AG20443 (cell line): ENCODE results near the gene ZBTB16.

Experiments
- DNase-seq: peaks from one replicate; pipeline ENCODE4 v3.0.0; 2012; ENCODE audit warnings: low spot score, mixed read lengths

The ZBTB16 gene

DNA sequence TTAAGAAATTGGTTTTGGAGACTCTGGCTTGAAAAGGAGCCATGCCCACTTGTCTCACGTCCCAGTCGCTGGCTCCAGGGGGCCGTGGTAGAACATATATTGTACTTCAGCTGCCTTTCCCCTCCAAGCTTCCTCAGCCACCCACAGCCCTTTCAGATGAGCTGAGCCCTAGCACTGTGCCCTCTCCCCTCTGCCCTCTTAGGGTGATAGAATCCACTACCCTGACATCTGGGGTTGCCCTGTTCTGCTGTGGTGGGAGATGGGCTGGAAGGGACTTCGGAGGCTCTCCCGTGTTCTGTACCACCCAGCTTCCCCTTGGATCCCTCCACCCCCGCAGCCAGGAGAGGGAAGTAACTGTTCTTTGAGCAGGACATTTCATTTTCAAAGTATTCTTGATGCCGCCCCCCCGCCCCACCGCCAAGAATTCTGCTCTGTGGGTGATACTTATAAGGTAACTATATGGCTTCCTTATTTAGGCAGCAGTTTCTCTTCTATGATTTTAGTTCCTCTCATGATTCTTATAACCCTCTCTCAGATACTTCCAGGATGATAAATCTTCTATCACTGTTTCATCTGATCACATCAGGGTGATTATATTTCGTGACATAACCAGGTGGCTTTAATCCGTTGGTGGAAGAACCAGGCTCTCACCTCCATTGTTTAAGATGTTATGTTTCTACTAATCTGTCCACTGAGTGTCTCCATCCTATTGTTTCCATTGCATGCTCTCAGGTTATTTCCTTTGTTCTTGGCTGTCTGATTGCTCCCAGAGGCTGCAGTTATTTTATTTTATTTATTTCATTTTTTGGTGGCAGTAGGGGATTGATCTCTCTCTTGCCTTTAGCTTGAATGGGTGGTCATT lies 24.1 kb downstream of the ZBTB16 start:
- DNase-seq: no peak

DNA sequence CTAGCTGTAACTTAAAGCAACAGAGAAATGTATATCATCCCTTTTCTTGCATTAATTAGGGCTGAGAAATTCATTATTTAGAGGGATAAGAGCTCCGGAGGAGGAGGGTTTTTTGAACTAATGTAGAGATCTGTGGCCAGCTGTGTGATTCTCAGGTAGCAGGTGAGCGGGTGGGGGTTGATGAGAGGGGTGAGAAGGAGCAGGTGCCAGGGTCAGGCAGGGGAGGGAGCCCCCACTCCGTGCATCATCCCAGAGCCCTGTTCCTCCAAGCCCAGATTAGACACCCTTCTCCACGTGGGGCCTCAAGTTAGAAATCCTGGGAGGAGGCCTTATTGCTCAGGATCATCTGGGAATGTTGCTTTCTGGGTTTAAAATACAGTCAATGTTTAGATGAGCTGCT lies 24.9 kb downstream of the ZBTB16 start:
- no peak for DNase-seq

DNA sequence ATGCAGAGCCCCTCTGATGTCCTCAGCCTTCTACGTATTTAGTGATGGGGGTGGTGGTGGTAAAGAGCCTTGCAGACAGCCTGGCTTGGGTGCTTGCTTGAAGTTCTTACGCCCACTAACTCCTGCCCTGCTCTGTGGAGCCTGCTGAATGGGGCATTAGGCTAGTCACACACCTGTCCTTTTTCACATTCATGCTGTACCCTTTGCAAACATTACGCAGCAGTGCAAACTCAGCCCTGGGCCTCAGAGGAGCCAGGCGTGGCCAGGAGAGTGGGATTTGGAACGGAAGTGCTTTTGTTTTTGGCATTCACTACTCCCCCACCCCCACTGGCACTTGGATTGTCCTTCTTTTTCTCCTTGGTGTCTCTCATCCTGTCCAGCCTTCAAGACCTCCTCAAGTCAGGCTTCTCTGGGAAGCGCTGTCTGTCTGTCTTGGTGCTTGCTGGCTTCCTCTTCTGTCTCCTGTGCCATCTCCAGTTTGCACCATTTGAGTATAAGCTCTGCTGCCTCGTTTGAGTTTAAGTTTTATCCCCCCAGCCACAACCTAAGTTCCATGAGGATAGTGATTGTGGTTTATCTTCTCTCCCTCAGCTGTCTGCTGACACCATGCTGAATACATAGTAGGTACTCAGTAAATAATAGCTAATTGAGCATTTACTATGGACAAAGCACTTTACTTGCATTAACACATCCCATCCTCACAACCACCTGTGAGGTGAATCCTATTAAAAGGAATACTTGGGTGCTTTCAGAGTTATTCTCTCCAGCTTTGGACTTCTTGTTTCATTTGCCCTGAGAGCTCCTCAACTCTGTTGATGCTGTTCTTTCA lies 26.7 kb downstream of the ZBTB16 start:
- no peak for DNase-seq

DNA sequence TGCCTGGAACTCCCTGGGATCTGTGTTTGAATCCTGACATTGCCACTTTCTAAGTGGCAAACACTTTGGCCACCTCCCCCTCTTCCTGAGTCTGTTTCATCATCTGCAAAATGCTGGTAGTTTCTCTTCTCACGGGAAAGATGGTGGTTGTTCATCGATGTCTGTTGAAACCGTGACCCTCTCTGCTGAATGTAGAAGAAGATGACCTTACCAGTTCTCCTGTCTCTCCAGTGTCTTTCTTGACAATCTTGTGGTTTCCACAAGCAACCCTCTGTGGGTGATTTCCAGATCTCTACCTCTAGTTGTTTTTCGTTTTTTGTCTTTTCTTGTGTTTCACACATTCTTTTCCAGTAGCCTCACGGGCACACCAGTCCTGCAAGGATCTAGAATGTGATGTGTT lies 27.5 kb downstream of the ZBTB16 start:
- DNase-seq: no peak

DNA sequence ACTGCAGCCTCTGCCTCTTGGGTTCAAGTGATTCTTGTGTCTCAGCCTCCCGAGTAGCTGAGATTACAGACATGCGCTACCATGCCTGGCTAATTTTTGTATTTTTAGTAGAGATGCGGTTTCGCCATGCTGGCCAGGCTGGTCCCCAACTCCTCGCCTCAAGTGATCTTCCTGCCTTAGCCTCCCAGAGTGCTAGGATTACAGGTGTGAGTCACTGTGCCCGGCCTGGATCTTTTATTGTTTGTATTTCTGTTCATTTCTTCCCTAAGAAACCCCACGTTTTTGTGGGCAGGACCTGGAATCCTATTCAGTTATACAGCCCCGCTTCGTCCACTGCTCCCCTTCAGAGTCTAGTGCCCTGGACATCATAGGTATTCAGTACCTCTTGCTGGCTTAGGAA lies 28.7 kb downstream of the ZBTB16 start:
- DNase-seq: no peak

DNA sequence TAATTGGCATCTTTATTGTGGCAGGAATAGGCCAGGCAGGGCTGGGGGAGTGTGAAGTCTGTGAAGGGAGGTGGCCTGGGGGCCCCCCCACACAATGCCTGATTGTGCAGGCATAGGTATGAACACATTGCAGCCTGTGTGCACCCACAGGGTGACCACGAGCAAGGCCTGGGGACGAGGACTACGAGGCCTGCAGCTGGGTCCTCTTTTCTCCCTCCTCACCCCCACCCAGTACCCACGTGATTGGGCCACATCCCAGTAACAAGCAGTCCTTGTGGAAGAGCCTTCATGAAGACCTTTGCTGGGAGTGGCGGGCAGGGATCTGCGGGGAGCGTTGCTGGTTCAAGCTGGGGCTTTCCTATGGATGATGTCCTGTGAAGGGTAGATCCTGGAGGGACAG lies 29.3 kb downstream of the ZBTB16 start:
- no peak for DNase-seq

DNA sequence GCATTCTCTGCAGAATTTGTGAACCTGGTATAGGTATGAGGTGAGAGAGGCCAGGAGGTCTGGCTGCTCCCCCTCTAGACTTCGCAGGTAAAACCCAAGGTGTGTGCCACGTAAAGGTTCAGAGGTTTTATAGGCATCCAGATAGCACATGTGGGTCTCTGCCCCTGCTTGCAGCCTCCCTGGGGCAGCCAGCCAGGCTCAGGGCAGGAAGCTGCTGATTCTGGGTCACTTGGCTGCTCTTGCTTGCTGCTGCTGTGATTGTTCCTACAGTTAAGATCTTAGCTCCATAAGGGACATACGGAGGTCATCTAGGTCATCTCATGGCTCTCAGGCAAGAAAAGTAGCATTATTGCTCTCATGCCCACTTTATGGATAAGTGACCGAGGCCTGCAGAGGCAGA lies 30.2 kb downstream of the ZBTB16 start:
- no peak for DNase-seq

DNA sequence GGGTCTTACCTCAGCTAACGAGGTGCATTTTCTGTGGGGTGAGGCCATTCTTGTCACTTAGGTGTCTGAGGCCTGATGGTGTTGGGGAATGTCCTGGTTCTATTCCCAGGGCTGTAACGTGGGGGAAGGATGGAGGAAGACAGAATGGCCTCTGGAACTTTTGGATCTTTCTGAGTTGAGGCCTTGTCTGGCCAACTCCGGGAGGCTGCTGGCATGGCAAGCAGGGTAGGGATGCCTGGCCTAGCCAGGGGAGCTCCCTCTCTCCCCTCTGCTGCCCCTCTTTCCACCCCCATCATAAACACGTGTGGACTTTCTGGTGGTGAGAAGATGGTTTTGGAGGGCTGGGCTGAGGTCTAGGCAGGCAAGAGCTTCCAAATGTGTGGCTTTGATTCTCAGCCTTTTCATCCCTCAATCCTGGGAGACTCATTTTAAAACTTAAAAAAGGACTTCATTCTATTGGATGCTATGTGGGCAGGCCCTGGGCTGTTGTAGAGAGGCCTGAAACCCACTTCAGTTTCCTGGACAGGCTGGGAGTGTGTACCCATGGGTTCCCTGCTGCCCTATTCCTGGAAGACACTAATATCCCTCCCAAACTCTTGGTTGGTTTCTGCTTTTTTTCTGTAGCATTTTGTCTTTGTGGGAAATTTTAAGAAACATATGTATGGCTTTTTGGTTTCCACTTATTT lies 30.9 kb downstream of the ZBTB16 start:
- DNase-seq: no peak

DNA sequence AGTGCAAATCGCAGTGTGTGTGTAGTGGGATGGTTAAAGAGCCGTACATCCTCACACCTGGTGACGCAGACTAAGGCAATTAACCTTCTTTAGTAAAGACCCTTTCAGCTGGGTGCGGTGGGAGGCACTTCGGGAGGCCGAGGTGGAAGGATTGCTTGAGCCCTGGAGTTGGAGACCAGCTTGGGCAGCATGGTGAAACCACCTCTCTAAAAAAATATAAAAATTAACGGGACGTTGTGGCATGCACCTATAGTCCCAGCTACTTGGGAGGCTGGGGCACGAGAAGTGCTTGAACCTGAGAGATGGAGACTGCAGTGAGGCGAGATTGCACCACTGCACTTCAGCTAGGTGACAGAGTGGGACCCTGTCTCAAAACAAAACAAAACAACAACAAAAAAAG lies 31.5 kb downstream of the ZBTB16 start:
- DNase-seq: no peak

DNA sequence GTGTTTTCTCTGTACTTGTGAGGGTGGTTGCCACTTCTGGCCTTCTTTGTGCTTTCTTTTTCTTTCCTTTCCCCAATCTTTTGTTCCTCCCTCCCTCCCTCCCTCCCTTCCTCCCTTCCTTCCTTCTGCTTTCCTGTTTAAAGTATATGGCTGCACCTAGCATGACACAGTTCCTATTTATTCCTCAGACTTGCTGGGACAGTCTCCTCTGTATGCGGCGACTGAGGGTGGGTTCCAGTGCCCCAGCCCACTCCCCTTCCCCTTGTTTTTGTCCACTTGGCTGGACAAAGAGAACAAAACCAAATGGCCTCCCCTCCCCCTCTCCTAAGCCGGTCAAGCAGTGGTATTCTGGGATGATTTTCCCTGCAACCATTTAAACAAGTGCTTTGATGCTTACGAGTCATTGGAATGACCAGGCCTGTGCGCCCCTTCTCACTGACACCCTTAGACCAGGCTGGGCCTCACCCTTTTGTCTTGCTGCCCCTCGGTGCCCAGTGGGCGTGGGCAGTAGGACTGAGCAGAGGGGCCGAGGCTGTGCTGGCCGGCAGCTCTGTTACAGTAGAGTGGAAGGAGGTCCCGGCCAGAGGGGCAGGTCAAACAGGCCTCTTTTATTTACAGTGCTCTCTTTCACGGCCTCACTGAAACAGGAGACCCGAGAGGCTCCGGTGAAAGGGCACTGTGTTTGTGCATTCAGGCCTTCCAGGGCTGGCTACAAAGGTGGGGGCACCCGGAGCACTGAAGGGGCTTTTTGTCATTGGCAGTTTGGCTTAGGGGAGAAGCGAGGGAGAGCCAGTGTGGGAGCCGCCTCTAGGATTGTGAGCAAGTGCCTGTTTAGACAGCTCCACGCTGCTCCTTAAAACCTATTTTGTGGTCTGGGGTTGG lies 32.2 kb downstream of the ZBTB16 start:
- DNase-seq: no peak

DNA sequence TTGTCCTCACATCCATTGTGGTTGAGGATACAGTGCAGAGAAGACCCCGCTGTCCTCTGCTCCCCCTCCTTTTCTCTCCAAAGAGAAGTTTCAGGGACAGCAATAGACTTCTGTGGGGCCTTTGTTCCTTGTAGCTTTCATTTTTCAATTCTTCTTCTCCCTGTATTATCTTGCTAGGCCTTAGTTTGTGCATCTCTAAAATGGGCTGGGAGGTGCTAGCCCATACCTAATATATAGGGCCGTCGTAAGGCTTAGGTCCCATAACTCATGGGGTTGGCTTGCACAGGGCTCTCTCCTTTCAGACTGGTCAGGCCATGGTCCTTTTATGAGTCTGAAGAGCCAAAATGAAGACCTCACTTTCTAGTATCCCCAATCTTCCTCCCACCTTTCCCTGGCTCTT lies 33.0 kb downstream of the ZBTB16 start:
- no peak for DNase-seq

DNA sequence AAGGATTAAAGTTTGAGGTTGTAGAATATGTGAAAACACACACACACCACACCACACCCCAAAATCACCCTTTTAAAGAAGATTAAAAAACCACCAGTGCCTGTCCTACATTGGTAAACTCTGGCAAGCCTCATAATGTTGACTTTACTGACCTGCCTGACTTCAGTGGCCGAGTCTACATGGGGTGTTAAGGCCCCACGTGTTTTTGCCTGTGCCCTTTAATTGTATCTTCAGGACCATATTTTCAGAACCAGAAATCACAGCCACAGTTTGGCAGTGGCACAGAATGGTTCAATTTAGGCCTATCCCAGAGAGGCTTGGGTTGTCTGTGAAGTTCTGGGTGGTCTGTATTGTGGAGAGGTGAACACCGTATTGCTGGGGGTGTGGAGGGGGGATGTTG lies 33.4 kb downstream of the ZBTB16 start:
- DNase-seq: no peak

DNA sequence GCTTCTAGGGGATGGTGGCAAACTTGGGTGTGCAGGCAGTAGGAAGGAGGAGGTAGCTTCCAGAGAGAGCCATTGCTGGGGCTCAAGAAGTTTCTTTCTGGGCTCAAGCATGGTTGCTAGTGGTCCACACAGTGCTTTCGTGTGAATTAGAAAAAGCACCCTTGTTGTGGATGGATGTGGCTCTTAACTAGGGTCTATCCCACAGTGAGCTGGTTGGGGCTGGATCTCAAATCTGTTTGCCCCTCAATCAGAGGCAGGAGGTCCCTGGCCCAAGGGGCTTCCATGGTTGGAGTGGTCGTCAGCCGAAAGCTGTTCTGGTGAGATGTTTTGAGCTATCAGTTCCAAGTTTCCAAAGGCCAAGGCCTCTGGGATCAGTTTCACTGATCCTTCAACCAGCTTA lies 35.0 kb downstream of the ZBTB16 start:
- DNase-seq: no peak

DNA sequence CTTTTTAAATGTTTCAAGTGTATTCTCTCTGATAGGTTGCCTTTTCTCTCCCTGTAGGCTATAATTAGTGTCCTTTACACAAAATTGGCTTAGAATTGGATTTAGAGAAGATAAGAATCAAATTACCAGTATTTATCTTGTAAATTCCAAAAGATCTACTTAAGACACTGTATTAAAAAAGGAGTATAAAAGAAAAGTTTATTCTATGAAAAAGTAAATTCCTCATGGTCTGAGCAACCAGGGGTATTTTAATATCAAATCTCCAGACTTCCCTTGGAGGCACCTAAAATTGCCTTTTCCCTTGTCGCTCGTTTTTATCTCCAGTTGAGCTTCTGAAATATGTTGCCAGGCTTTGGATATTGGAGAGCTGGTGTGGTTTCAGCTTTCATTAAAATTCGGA lies 36.4 kb downstream of the ZBTB16 start:
- no peak for DNase-seq

DNA sequence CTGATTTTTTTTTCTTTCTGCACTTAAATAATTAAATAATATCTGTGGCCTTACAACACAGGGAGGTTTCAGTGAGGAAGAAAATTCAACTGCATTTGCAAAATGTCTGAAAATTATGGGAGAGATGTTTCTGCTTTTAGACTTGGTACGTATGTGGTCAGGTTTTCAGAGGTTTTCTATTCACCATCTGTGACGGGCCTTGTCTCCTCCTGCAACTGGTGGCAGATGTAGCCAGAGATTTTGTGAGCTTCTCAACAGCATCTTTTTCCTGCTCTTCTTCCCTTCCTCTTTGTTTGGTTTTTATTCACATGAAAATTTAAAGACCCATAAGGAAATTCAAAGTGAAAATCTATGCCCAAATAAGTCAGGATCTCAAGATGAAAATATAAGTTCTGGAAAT lies 38.3 kb downstream of the ZBTB16 start:
- no peak for DNase-seq

DNA sequence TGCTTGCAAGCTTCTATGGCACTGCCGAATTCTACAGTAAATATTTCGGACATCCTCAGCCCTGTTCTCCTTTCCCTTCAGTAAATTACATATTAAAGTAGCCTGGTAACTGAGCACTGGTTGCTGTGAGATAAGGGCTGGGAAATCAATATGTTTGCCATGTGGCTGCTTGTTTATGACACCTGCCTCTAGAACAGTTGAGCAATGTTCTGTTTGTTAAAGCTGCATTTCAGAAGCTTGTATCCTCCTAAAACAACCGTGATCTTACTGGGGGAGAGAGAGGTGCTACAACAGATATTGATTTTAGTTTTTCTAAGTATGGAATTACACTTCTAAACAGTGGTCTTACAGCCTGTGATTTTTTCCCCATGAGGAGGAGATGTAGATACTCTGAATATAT lies 39.4 kb downstream of the ZBTB16 start:
- no peak for DNase-seq

DNA sequence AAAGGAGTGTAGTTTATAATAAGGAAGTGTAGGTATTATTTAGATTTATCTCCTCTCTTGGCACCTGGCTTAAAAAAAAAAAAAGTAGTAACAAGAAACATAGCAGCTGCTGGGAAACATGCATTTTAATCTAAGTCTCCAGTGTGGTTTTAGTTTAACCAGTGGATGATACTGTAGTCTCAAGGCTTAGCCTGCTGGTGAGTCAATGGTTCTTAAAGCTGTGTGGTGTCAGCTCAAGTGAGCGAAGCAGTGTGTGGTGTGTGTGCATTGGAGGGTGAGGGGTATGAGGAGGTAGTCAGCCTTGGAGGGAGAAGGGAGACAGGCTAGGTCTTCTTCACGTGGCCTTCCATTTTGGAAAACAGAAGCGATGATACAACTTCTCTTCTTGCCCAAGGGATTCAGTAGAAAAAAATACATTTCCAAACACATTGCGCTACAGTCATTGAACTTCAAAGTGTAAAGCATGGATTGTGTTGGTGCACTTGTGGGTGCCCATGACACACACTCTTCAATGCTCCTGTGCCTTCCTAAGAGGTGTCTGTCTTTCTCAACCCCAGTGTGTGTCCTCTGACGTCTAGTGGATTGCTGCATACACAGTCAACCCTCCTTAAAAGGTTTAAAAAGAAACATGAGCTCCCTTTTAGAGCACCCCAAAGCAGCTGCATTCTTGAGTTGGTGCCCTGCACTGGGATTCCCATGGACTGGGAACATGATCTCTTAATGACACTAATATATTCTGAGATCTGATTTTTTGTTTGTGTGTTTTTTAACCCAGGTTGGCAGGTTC lies 40.1 kb downstream of the ZBTB16 start:
- no peak for DNase-seq

DNA sequence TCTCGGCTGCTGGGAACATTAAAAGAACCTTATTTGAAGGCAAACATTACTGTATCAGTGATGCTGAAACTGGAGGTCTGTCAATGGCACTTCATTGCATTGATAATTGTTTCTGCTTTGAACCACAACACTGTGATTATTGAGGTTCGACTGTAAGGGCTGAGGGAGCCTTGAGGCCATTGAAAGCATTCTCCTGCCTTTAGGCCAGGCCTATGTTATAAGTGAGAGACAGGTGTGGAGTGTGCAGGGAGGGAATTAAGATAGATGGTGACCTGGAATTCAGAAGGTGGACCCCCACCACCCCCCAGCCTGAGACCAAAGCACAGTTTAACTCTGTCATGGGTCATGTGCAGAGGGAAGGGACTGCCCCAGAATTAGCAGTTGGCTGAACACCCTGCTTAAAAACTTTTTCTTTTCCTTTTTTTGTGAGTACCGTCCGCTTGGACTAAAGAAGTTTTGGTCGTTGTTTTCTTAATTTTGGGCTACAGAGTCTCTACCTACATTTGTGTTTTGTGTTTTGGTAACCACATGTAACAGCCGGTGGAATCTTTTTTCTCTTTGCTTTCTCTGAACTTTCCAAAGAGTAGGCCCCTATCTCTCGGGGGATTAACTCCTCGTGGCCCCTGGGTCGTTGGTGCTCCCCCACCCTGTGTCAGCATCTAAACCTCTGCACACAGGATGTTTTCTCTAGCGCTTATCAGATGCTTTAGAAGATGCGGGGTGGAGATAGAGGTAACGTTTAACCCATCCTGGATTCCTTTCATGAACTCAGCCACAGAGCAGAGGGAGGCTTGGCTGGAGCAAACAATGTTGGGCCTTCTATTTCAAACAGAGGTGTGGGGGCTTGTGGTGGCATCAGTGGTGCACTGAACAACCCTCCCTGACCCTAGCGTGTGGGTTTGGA lies 43.7 kb downstream of the ZBTB16 start:
- no peak for DNase-seq

DNA sequence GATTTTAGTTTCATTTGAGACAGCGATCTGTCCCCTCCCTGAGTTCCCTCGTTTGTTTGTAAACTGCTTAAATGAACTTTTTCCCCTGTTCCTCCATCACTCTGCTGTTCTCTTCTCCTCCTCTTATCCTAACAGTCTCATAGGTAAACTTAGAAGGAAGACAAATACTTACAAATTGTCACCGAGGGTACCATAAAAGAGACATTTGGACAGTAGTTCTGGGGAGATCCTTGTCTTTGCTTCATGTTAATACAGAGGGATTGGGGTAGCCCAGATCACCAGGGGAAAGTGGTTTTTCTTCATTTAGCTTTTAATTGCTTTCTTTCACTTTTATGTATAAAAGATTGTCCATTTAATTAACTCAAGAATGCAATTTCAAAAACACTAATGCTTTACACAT lies 46.1 kb downstream of the ZBTB16 start:
- DNase-seq: no peak

DNA sequence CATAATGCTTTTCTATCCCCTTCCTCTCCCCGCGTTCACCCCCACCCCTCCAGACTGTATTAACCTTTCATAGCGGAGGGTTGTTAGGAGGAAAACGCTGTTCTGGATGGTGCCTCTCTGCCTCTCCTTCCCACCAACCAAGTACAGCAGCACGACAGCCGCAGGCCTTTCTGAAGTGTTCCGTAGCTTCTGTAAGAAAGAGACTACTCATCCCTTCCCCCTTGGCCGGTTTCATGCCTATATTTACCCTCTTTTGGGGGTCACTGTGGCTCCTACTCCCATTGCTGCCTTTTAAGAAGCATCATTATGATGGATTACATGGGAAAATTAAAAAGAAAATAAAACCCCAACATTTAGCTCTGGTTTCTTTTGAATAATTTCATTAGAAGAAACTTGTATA lies 46.5 kb downstream of the ZBTB16 start:
- no peak for DNase-seq
